Measurements from ENCODE around the gene BAIAP2. TPM values are rescaled to one million over a fixed set of nuclear protein-coding genes. Genes with fewer than 3 reads are reported as not detected.

Gene BAIAP2
- total and polyA plus RNA-seq, 2 of the 13 experiments (the other 11 are each of a cell fraction or from before 2014, with no cell fraction given) = 22.5 to 24.0 TPM

- no peak for TF ChIP-seq EZH2 (conservative IDR thresholded peaks at IDR 0.05; ENCODE audit: low read depth, low read length)
- no peak for TF ChIP-seq CERS6 (CRISPR knock-in tag; IDR thresholded peaks at IDR 0.05)
- no peak for TF ChIP-seq HNF1A (IDR thresholded peaks at IDR 0.05; ENCODE audit: low read depth)
- peak; percentile 44; the same call in 1 of the 2 replicates for TF ChIP-seq HNF1A (CRISPR knock-in tag; IDR thresholded peaks at IDR 0.05; ENCODE audit: borderline replicate concordance)
- peak; percentile 30; the same call in 1 of the 2 replicates for TF ChIP-seq UBTF (CRISPR knock-in tag; IDR thresholded peaks at IDR 0.05)
- TF ChIP-seq CSRNP1 (CRISPR knock-in tag; IDR thresholded peaks at IDR 0.05) = 0 out of 2 replicates have a peak, but pooled peaks have one; percentile 21
- no peak for TF ChIP-seq ZBTB34 (CRISPR knock-in tag; IDR thresholded peaks at IDR 0.05)
- no peak for TF ChIP-seq FOXK2 (IDR thresholded peaks at IDR 0.05)
- no peak for TF ChIP-seq POLR2A (IDR thresholded peaks at IDR 0.05; ENCODE audit: insufficient read depth in 1 of 2, low read depth in 2 of 2, low read length in 2 of 2)
- 0 out of 2 replicates have a peak, but pooled peaks have one; percentile 56 for TF ChIP-seq ZNF609 (CRISPR knock-in tag; IDR thresholded peaks at IDR 0.05; ENCODE audit: borderline replicate concordance)
- TF ChIP-seq ZNF7 (CRISPR knock-in tag; IDR thresholded peaks at IDR 0.05) = no peak
- no peak for TF ChIP-seq ZNF333 (CRISPR knock-in tag; IDR thresholded peaks at IDR 0.05; ENCODE audit: borderline replicate concordance)
Observed at GRCh38 chr17:80990921-80991644, 43.9 kb upstream of the BAIAP2 start (continued).
